H1 (cell line): ENCODE data around the gene MPDU1. TPM values are rescaled to one million over a fixed set of nuclear protein-coding genes. Genes with fewer than 3 reads are reported as not detected.

Experiments used
- CTCF ChIA-PET: fragments of 300-600 bp; sonication (Branson Sonifier 250); formaldehyde crosslinking; loops from one replicate; lab custom pipeline; 2021; ENCODE audit not compliant: partially characterized antibody; lab: Charles Lee
- POLR2A ChIA-PET: fragments of 300-600 bp; sonication (Branson Sonifier 250); formaldehyde crosslinking; loops from one replicate; lab custom pipeline; 2021; ENCODE audit warnings: inconsistent platforms; ENCODE audit not compliant: partially characterized antibody; lab: Charles Lee
- DNase-seq, 2 experiments: peaks; one replicate each; pipeline versions ENCODE4 v3.0.0 to v3.0.0-alpha.2; 2010 to 2022; ENCODE audit warnings: low spot score in 2 of 2, low read depth in 1 of 2, mixed read lengths in 1 of 2
- FAIRE-seq: peaks from 2 replicates; lab custom pipeline; 2011; peaks lifted over from hg19 to GRCh38; lab: Jason Lieb, UNC
- H2AFZ ChIP-seq: 2 replicates; pipeline ENCODE4 v1.8.1; 2012; ENCODE audit warnings: low read length, inconsistent platforms
- H2AK5ac ChIP-seq: 2 replicates; pipeline ENCODE4 v1.6.1; 2013; ENCODE audit warnings: low read depth, low read length
- H2BK120ac ChIP-seq: replicated peaks from 2 replicates; pipeline ENCODE3; 2013; ENCODE audit warnings: low read depth, low read length, inconsistent platforms
- H2BK12ac ChIP-seq: 2 replicates; pipeline ENCODE4 v1.6.1; 2013; ENCODE audit warnings: low read depth, low read length
- H2BK15ac ChIP-seq: 2 replicates; pipeline ENCODE4 v1.6.1; 2013; ENCODE audit warnings: low read length
- H2BK20ac ChIP-seq: 2 replicates; pipeline ENCODE4 v1.6.1; 2013; ENCODE audit warnings: low read length
- H2BK5ac ChIP-seq: 2 replicates; pipeline ENCODE4 v1.6.1; 2013; ENCODE audit warnings: low read depth, low read length
- H3K14ac ChIP-seq: 2 replicates; pipeline ENCODE4 v1.6.1; 2013; ENCODE audit warnings: inconsistent platforms; ENCODE audit not compliant: insufficient read length
- H3K18ac ChIP-seq: 2 replicates; pipeline ENCODE4 v1.6.1; 2013; ENCODE audit warnings: low read length; ENCODE audit errors: extremely low read depth
- H3K23ac ChIP-seq: 2 replicates; pipeline ENCODE4 v1.6.1; 2013; ENCODE audit warnings: inconsistent platforms; ENCODE audit not compliant: insufficient read length
- H3K23me2 ChIP-seq: 2 replicates; pipeline ENCODE4 v1.6.1; 2013; ENCODE audit warnings: low read depth, low read length
- H3K27ac ChIP-seq: 2 replicates; pipeline ENCODE4 v1.6.1; 2011; ENCODE audit warnings: low read depth, low read length, inconsistent platforms
- H3K27me3 ChIP-seq, 4 experiments: replicated peaks in 1 of 4; 1 replicate in 1 of 4; 2 replicates in 3 of 4; pipeline versions ENCODE4 v1.6.1 to v1.8.1; 2011 to 2013; ENCODE audit warnings: low read length in 3 of 4, mild to moderate bottlenecking in 3 of 4, inconsistent platforms in 2 of 4, mixed read lengths in 2 of 4, moderate library complexity in 1 of 4; ENCODE audit not compliant: control insufficient read depth in 3 of 4, insufficient read depth in 3 of 4; ENCODE audit errors: extremely low read depth in 1 of 4
- H3K36me3 ChIP-seq, 4 experiments: 2 replicates each; pipeline versions ENCODE4 v1.6.1 to v1.8.1; 2011 to 2013; ENCODE audit warnings: mild to moderate bottlenecking in 4 of 4, low read length in 3 of 4, moderate library complexity in 2 of 4, control low read depth in 1 of 4, inconsistent platforms in 1 of 4; ENCODE audit not compliant: insufficient read depth in 4 of 4, control insufficient read depth in 2 of 4
- H3K4ac ChIP-seq: replicated peaks from 2 replicates; pipeline ENCODE3; 2013; ENCODE audit warnings: low read length, low read depth, mixed read lengths, inconsistent platforms; ENCODE audit not compliant: insufficient read length
- H3K4me1 ChIP-seq, 4 experiments: replicated peaks in 1 of 4; 1 replicate in 1 of 4; 2 replicates in 3 of 4; pipeline versions ENCODE4 v1.6.1 to v1.8.1; 2011 to 2013; ENCODE audit warnings: low read length in 3 of 4, inconsistent platforms in 2 of 4, mixed read lengths in 1 of 4; ENCODE audit not compliant: insufficient read depth in 4 of 4, control insufficient read depth in 3 of 4
- H3K4me2 ChIP-seq, 2 experiments: 2 replicates each; pipeline versions ENCODE4 v1.6.1 to v1.8.1; 2011 to 2013; ENCODE audit warnings: low read depth in 2 of 2, low read length in 2 of 2, control low read depth in 1 of 2, inconsistent platforms in 1 of 2, mild to moderate bottlenecking in 1 of 2; ENCODE audit not compliant: insufficient read depth in 1 of 2
- H3K4me3 ChIP-seq, 4 experiments: fragments of 200-600, 300-600 bp in 1 of 4; sonication (generic), shearing (Covaris generic), sonication (Bioruptor Twin) in 1 of 4; 2 replicates each; pipeline versions ENCODE4 v1.5.1 to v1.8.1; 2011 to 2016; ENCODE audit warnings: low read length in 4 of 4, low read depth in 3 of 4, control low read depth in 2 of 4, inconsistent platforms in 2 of 4, mild to moderate bottlenecking in 2 of 4, mixed read lengths in 1 of 4, moderate library complexity in 1 of 4; ENCODE audit not compliant: insufficient read depth in 2 of 4; ENCODE audit errors: extremely low read depth in 1 of 4
- H3K56ac ChIP-seq: replicated peaks from 2 replicates; pipeline ENCODE3; 2013; ENCODE audit warnings: low read depth, mild to moderate bottlenecking, mixed read lengths, low read length, inconsistent platforms; ENCODE audit not compliant: insufficient read length
- H3K79me1 ChIP-seq: 2 replicates; pipeline ENCODE4 v1.6.1; 2013; ENCODE audit warnings: low read depth, low read length, control low read depth
- H3K79me2 ChIP-seq, 2 experiments: 2 replicates each; pipeline versions ENCODE4 v1.6.1 to v1.8.1; 2012 to 2013; ENCODE audit warnings: low read length in 2 of 2, mild to moderate bottlenecking in 2 of 2, inconsistent platforms in 1 of 2; ENCODE audit not compliant: insufficient read depth in 2 of 2, control insufficient read depth in 1 of 2
- H3K9ac ChIP-seq, 4 experiments: replicated peaks in 1 of 4; 1 replicate in 1 of 4; 2 replicates in 3 of 4; pipeline versions ENCODE4 v1.6.1 to v1.8.1; 2011 to 2013; ENCODE audit warnings: low read depth in 3 of 4, low read length in 3 of 4, control low read depth in 2 of 4, mild to moderate bottlenecking in 2 of 4, moderate library complexity in 2 of 4, inconsistent platforms in 1 of 4; ENCODE audit errors: extremely low read depth in 1 of 4
- H3K9me3 ChIP-seq, 2 experiments: 2 replicates each; pipeline versions ENCODE4 v1.6.1 to v1.8.1; 2012 to 2013; ENCODE audit warnings: mild to moderate bottlenecking in 2 of 2, moderate library complexity in 2 of 2, control low read depth in 1 of 2, inconsistent platforms in 1 of 2, low read depth in 1 of 2, low read length in 1 of 2, mixed read lengths in 1 of 2; ENCODE audit not compliant: insufficient read depth in 2 of 2
- H4K20me1 ChIP-seq, 2 experiments: replicated peaks in 1 of 2; 2 replicates each; pipeline versions ENCODE3 to v1.8.1; 2011 to 2013; ENCODE audit warnings: inconsistent platforms in 2 of 2, low read length in 2 of 2, mild to moderate bottlenecking in 1 of 2; ENCODE audit not compliant: insufficient read depth in 2 of 2, control insufficient read depth in 1 of 2
- H4K5ac ChIP-seq: 2 replicates; pipeline ENCODE4 v1.6.1; 2013; ENCODE audit warnings: low read length, low read depth, mixed read lengths, inconsistent platforms; ENCODE audit not compliant: insufficient read length
- H4K8ac ChIP-seq: 2 replicates; pipeline ENCODE4 v1.8.0; 2013; ENCODE audit warnings: mild to moderate bottlenecking, moderate library complexity, low read length, inconsistent platforms; ENCODE audit not compliant: insufficient read depth; ENCODE audit errors: extremely low read depth
- H4K91ac ChIP-seq: replicated peaks from 2 replicates; pipeline ENCODE3; 2013; ENCODE audit warnings: low read length, mixed read lengths, inconsistent platforms; ENCODE audit not compliant: insufficient read length
- EGR1 ChIP-seq: IDR thresholded peaks from 2 replicates; pipeline ENCODE4 v1.6.1; 2011; ENCODE audit warnings: low read depth, low read length, borderline replicate concordance
- JUND ChIP-seq: IDR thresholded peaks from 2 replicates; pipeline ENCODE4 v1.6.1; 2011; ENCODE audit warnings: mild to moderate bottlenecking, improper control_type of control experiment, low read length
- PHF8 ChIP-seq: fragments of 200-600 bp; sonication (generic); conservative IDR thresholded peaks from 2 replicates; pipeline ENCODE4 v1.7.1; 2012; ENCODE audit warnings: low read depth, mild to moderate bottlenecking, inconsistent platforms, low read length, moderate library complexity
- POLR2A ChIP-seq, 2 experiments: IDR thresholded peaks; 1 replicate in 1 of 2; 2 replicates in 1 of 2; pipeline ENCODE4 v1.6.1; 2011; ENCODE audit warnings: low read depth in 2 of 2, low read length in 2 of 2, mild to moderate bottlenecking in 2 of 2; ENCODE audit errors: control extremely low read depth in 1 of 2
- POLR2AphosphoS5 ChIP-seq: IDR thresholded peaks from 2 replicates; pipeline ENCODE4 v1.6.1; 2011; ENCODE audit warnings: low read depth, low read length
- SUZ12 ChIP-seq: fragments of 200-600 bp; sonication (generic); IDR thresholded peaks from 2 replicates; pipeline ENCODE4 v1.6.1; 2012; ENCODE audit warnings: mild to moderate bottlenecking, inconsistent platforms, low read length, moderate library complexity, mixed read lengths
- WGBS, 2 experiments: shearing (Covaris generic) in 1 of 2; methylation state at CpG; one replicate each; pipeline versions ENCODE4 v1.1.6 to v1.1.7; 2013 to 2015; ENCODE audit warnings: low lambda C conversion rate in 2 of 2, mixed read lengths in 2 of 2, inconsistent platforms in 1 of 2, low coverage in 1 of 2, missing lambda C conversion rate in 1 of 2; ENCODE audit not compliant: insufficient replicate concordance in 2 of 2, insufficient coverage in 1 of 2, insufficient read length in 1 of 2; ENCODE audit errors: extremely low coverage in 1 of 2, missing lambda C conversion rate in 1 of 2; 5-methylcytosine and 5-hydroxymethylcytosine counted together
- polyA plus RNA-seq, 7 experiments: library from polyadenylated mRNA; depleted of rRNA in 3 of 7; stranded (reverse) in 5 of 7; unstranded in 2 of 7; fragments of >200 nt in 5 of 7; fragments of 200-250 nt in 2 of 7; gene quantifications; 1 replicate in 5 of 7; 2 replicates in 1 of 7; 4 replicates in 1 of 7; pipeline versions ENCODE4 v1.2.1 to v1.2.3, GENCODE V29; 2011 to 2013; ENCODE audit warnings: missing spikeins in 2 of 7, mixed read lengths in 2 of 7
- total RNA-seq: library from RNA; stranded (reverse); fragmentation: NEBNext Ultra II Directional; extraction: Animal tissue kit (Norgen Biotek cat#: 25700); gene quantifications from 2 replicates; pipeline ENCODE4 v1.2.1, GENCODE V29; 2021

The MPDU1 gene
- total and polyA plus RNA-seq, 2 of the 8 experiments (the other 6 are each of a cell fraction or from before 2014, with no cell fraction given) = 63.2 to 142 TPM

DNA sequence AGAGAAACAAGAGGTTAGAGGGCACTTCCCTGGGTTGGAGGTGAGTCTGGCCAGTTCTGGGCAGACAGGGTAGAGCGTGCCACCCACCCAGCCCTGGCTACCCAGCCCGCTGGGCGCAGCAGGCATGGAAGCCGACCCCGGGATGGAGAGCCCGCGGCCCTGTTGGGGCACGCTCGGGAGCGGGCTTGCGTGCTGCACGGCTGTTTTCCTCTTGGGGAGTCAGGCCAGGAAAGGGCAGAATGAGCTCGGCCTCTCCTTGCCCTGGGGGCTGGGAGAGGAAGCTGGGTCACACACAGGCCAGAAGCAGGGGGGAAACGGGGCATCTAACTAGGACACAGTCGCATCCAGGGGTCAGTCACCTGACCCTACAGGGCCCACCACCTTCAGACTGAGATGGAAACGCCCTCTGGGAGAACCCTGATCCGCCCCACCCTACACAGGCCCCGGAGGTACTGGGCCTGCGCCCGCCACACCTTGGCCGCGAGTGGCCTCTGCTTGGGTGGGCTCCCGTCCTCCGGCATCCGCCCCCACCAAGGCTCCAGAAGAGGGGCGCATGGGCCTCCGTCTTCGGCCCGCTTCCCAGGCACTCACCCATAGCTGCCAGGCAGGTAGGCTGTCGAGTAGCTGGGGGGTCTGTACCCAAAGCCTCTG is 5.0 kb downstream of the MPDU1 start:
- Histone ChIP-seq H3K23ac (no peak overlapping the region), H4K20me1 (peaks cover 0 to 2% of the 10 kb centered on the region in 2 experiments), H3K9me3 (no peaks in the 10 kb centered on the region), H3K9ac (peak overlapping the region in 3 of 4 experiments; percentile 34 to 40 (median 40); a peak in 4 of 7 replicates), H2BK15ac (no peak overlapping the region; the same call in 1 of the 2 replicates), H2BK5ac (no peak overlapping the region), H2BK20ac (no peak overlapping the region), H3K27me3 (no peaks in the 10 kb centered on the region), H3K4me1 (peaks cover 6 to 25% (median 18%) of the 10 kb centered on the region in 4 experiments), H2AFZ (no peak overlapping the region), H3K4me2 (peak overlapping the region; percentile 71 to 85), H2AK5ac (no peak overlapping the region; the same call in 1 of the 2 replicates), H3K4me3 (peak overlapping the region; percentile 59 to 73 (median 69)), H3K23me2 (peaks cover 18% of the 10 kb centered on the region; the same call in 1 of the 2 replicates), H3K79me1 (no peaks in the 10 kb centered on the region; the same call in none of the 2 replicates), H4K8ac (peak overlapping the region; percentile 54; the same call in 1 of the 2 replicates), H3K79me2 (no peaks in the 10 kb centered on the region), H4K91ac (no peak overlapping the region), H3K36me3 (peaks cover 9 to 33% (median 18%) of the 10 kb centered on the region in 4 experiments; a peak in 7 of 8 replicates), H3K56ac (no peak overlapping the region), H3K4ac (no peak overlapping the region), H3K18ac (peak overlapping the region; percentile 60), H3K14ac (no peak overlapping the region), H2BK120ac (no peak overlapping the region), H2BK12ac (no peak overlapping the region), H4K5ac (peak overlapping the region; percentile 18), H3K27ac (no peak overlapping the region)
- 59% methylated on average over 24 of the region's 30 CpGs; no CpG with 5 or more reads in 1 of the 2 experiments for WGBS, 2 experiments
- no peak for TF ChIP-seq EGR1
- TF ChIP-seq POLR2A (IDR thresholded peaks at IDR 0.05; ENCODE audit: control extremely low read depth in 1 of 2, low read depth in 2 of 2, low read length in 2 of 2) = peak in 1 of 2 experiments; percentile 8; a peak in 1 of 3 replicates
- TF ChIP-seq POLR2AphosphoS5 = 0 out of 2 replicates have a peak, but pooled peaks have one; percentile 8
- no peak for TF ChIP-seq JUND
- TF ChIP-seq PHF8 = 0 out of 2 replicates have a peak, but pooled peaks have one; percentile 10
- TF ChIP-seq SUZ12 = 0 out of 2 replicates have a peak, but pooled peaks have one; percentile 27
- FAIRE-seq (no peak), DNase-seq (no peak)
- ChIA-PET CTCF (interaction anchor here (0.6 to 2.8 kb wide), 36 partner anchors 8 to 252 kb away, joined by 3 to 24 read pairs (median 4); partner anchors contain the start of genes ACAP1, CD68, FXR2 and PLSCR3), POLR2A (interaction anchor here (0.7 to 28.5 kb wide), 34 partner anchors 10 to 618 kb away, joined by 3 to 1144 read pairs (median 5); partner anchors contain the start of genes ATP1B2, CD68, DNAH2 and EFNB3)
